Anterior cingulate cortex (tissue), 58 donors: ENCODE data around the gene CORO2B.
A peak's percentile ranks its signal among the peaks of the same experiment; 100 is the strongest.

Source experiments
- DNase-seq, 58 donors: peaks; one replicate each; lab custom pipeline; 2025; lab: John Stamatoyannopoulos, UW

CORO2B gene

DNA sequence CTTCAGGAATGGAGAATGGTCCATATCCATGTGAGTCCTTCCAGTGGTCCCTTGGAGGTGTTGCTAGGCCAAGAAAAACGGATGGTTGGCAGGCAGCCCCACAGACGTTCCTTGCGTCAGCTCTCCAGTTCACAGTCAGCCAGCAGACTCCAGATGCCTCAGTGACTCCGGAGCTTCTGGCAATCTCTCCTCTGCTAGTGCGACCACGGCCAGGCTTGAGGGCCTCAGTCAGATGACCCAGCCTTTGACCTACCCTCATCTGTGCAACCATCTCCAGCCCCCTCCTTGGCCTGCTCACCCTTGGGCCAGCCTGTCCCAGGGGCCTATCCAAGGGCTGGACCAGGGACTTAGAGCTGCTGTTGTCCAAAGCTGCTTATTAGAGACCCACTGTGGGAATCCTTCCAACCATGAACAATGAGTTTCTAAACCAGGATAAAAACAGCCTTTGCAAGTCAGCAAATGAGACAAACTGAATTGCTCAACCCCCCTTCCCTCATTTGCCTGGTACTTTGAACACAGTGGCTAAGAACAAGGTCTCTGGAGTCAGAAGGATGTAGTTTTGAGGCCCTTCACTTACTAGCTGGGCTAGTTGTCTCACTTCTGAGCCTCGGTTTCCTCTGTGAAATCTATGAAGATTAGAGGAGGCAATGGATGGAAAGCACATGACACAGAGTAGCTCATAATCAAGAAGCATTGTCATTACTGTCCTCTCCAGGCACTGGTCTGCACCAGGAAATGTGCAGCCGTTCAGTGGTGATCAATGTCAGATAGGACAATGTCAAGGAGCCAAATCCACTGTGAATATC, 197.1 kb downstream of the CORO2B start:
- DNase-seq: peak in 51 of 58 donors; percentile 16 to 91 (median 68)

DNA sequence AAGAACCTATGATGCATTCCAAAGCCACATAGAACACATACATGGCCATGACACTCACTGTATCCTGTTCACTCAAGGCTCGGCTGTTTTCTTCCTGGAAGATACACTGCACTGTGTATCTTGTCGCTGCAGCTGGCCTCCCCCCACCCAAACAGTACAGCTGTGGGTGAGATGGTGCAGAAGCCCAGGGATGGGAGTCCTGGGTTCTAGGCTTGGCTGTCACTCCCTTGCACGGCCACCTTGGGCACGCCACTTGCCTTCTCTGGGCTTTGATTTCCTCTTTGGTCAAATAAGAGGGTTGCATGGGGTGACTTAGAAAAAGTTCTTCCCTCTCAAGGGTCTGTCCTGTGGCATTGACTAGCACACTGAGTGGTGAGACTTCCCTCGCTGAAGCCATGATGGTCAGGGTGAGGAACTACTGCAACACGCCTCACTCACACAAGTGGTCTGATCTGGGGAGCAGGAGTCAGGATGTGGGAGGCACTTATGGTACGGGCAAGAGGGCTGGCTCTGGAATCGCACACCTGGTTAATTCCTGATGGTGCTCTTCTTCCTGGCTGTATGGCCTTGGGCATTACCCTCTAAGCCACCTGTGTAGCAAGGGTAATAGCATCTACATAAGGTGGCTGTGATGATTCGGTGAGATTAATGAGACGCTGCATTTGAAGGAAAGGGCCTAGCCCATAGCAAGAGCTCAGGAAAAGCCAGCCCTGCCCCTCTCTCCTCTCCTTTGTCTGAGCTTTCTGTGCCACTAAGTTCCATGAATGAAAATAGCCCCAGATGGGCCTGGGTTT, 197.9 kb downstream of the CORO2B start:
- no peak for DNase-seq
